ENCODE data around the gene CD70. TPM values are rescaled to one million over a fixed set of nuclear protein-coding genes. Genes with fewer than 3 reads are reported as not detected.
A peak's percentile ranks its signal among the peaks of the same experiment; 100 is the strongest.

CD70 gene
- polyA plus RNA-seq, 1 donor (not counting 4 experiments of a cell fraction or from before 2014, with no cell fraction given): 0.22 TPM

GRCh38 chr19:6626764-6627163, 35.8 kb upstream of the CD70 start:
- TF ChIP-seq EZH2 (IDR thresholded peaks at IDR 0.05; ENCODE audit: low read length) (no peak), CTCF (optimal IDR thresholded peaks at IDR 0.05 in 1 of 3, IDR thresholded peaks at IDR 0.05 in 1 of 3, conservative IDR thresholded peaks at IDR 0.05 in 1 of 3; ENCODE audit: extremely low read depth in 1 of 3, insufficient read depth in 2 of 3, low read length in 3 of 3) (no peak)

DNA sequence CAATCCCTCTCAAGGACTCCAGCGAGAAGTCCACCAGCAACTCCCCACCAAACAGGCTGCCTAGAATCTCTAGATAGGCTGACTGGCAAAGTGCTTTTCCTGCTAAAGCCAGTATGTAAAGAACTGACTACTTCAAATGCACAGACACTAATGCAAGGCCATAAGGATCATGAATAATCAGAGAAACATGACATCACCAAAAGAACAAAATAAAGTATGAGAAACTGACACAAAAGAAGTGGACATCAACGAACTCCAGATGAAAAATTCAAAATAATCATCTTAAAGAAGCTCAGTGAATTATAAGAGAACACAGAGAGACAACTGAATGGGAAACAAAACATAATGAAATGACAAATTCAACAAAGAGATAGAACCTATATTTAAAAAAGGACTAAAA, 26.4 kb upstream of the CD70 start:
- dilution Hi-C loops (cut with MboI; ENCODE audit: extremely low pct_ligation_motif_present, low sequenced_read_pairs): no loop called here
- H4K20me1 ChIP-seq (ENCODE audit: control insufficient read depth, extremely low read depth, insufficient read depth, low read length): no peaks in the 10 kb centered on the region

More at GRCh38 chr19:6626764-6627163, 35.8 kb upstream of the CD70 start:
- dilution Hi-C loops (cut with MboI; ENCODE audit: extremely low pct_ligation_motif_present, low sequenced_read_pairs): no loop called here
- DNase-seq (ENCODE audit: low read depth, low spot score) (no peak), FAIRE-seq (no peak)
- Histone ChIP-seq H3K4me3 (ENCODE audit: control insufficient read depth in 2 of 3, extremely low read depth in 1 of 3, insufficient read depth in 2 of 3, low read depth in 1 of 3, low read length in 3 of 3) (no peak overlapping the region), H3K9me1 (ENCODE audit: control insufficient read depth, extremely low read depth, insufficient read depth, low read length) (no peaks in the 10 kb centered on the region), H3K9me3 (ENCODE audit: control insufficient read depth, low read depth, low read length) (no peaks in the 10 kb centered on the region), H3K4me1 (ENCODE audit: control insufficient read depth, extremely low read depth, insufficient read depth, low read length) (no peaks in the 10 kb centered on the region), H3K79me2 (ENCODE audit: control insufficient read depth, insufficient read depth, low read length) (no peaks in the 10 kb centered on the region), H3K4me2 (ENCODE audit: control insufficient read depth, extremely low read depth, insufficient read depth, low read depth, low read length) (no peak overlapping the region), H4K20me1 (ENCODE audit: control insufficient read depth, extremely low read depth, insufficient read depth, low read length) (no peaks in the 10 kb centered on the region), H3K9ac (ENCODE audit: control insufficient read depth, extremely low read depth, insufficient read depth, low read length) (no peak overlapping the region), H3K27me3 (ENCODE audit: control insufficient read depth, extremely low read depth, insufficient read depth, low read length) (no peaks in the 10 kb centered on the region), H2AFZ (ENCODE audit: control insufficient read depth, low read length) (no peak overlapping the region), H3K27ac (ENCODE audit: control insufficient read depth, insufficient read depth, low read length) (no peak overlapping the region), H3K36me3 (ENCODE audit: control insufficient read depth in 2 of 2, extremely low read depth in 1 of 2, insufficient read depth in 2 of 2, low read length in 2 of 2) (no peaks in the 10 kb centered on the region)

More for the DNA sequence above, 26.4 kb upstream of the CD70 start:
- TF ChIP-seq EZH2 (IDR thresholded peaks at IDR 0.05; ENCODE audit: low read length) (no peak), CTCF (optimal IDR thresholded peaks at IDR 0.05 in 1 of 3, IDR thresholded peaks at IDR 0.05 in 1 of 3, conservative IDR thresholded peaks at IDR 0.05 in 1 of 3; ENCODE audit: extremely low read depth in 1 of 3, insufficient read depth in 2 of 3, low read length in 3 of 3) (no peak)
- Histone ChIP-seq H3K36me3 (ENCODE audit: control insufficient read depth in 2 of 2, extremely low read depth in 1 of 2, insufficient read depth in 2 of 2, low read length in 2 of 2) (no peaks in the 10 kb centered on the region), H3K4me3 (ENCODE audit: control insufficient read depth in 2 of 3, extremely low read depth in 1 of 3, insufficient read depth in 2 of 3, low read depth in 1 of 3, low read length in 3 of 3) (no peak overlapping the region), H3K9me3 (ENCODE audit: control insufficient read depth, low read depth, low read length) (no peaks in the 10 kb centered on the region), H3K79me2 (ENCODE audit: control insufficient read depth, insufficient read depth, low read length) (no peaks in the 10 kb centered on the region), H3K9me1 (ENCODE audit: control insufficient read depth, extremely low read depth, insufficient read depth, low read length) (no peaks in the 10 kb centered on the region), H3K4me1 (ENCODE audit: control insufficient read depth, extremely low read depth, insufficient read depth, low read length) (peaks cover 5% of the 10 kb centered on the region), H2AFZ (ENCODE audit: control insufficient read depth, low read length) (no peak overlapping the region), H3K9ac (ENCODE audit: control insufficient read depth, extremely low read depth, insufficient read depth, low read length) (no peak overlapping the region), H3K4me2 (ENCODE audit: control insufficient read depth, extremely low read depth, insufficient read depth, low read depth, low read length) (no peak overlapping the region), H3K27ac (ENCODE audit: control insufficient read depth, insufficient read depth, low read length) (no peak overlapping the region), H3K27me3 (ENCODE audit: control insufficient read depth, extremely low read depth, insufficient read depth, low read length) (no peaks in the 10 kb centered on the region)
- FAIRE-seq (peak; percentile 23), DNase-seq (ENCODE audit: low read depth, low spot score) (no peak)

Data from keratinocyte (primary cell).